ENCODE measurements around the gene ZNF655.

DNA sequence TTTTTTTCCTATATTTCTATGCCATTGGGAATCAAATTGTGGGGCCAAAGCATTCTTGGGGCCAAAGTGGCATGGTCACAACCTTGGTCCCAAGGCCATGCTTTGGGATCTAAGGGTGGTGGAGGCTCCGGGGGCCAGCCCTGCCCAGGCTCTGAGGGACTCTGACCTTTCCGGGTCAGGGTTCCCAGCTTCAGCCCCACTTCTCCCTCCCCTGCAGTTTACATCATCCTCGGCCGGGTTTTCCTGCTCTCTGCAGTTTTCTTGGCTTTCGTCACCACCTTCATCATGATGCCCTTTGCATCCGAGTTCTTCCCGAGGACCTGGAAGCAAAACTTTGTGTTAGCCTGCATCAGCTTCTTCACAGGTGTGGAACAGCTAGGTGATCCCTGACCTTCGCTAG is 48.1 kb downstream of the ZNF655 start:
- TF ChIP-seq POLR2AphosphoS5 (IDR thresholded peaks at IDR 0.05): no peak
- TF ChIP-seq, protein P1, sequence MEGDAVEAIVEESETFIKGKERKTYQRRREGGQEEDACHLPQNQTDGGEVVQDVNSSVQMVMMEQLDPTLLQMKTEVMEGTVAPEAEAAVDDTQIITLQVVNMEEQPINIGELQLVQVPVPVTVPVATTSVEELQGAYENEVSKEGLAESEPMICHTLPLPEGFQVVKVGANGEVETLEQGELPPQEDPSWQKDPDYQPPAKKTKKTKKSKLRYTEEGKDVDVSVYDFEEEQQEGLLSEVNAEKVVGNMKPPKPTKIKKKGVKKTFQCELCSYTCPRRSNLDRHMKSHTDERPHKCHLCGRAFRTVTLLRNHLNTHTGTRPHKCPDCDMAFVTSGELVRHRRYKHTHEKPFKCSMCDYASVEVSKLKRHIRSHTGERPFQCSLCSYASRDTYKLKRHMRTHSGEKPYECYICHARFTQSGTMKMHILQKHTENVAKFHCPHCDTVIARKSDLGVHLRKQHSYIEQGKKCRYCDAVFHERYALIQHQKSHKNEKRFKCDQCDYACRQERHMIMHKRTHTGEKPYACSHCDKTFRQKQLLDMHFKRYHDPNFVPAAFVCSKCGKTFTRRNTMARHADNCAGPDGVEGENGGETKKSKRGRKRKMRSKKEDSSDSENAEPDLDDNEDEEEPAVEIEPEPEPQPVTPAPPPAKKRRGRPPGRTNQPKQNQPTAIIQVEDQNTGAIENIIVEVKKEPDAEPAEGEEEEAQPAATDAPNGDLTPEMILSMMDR (IDR thresholded peaks at IDR 0.05): no peak
- no peak for TF ChIP-seq POLR2A (IDR thresholded peaks at IDR 0.05)

Data from transverse colon (tissue), 4 donors.